ENCODE measurements around the gene SUGT1.

DNA sequence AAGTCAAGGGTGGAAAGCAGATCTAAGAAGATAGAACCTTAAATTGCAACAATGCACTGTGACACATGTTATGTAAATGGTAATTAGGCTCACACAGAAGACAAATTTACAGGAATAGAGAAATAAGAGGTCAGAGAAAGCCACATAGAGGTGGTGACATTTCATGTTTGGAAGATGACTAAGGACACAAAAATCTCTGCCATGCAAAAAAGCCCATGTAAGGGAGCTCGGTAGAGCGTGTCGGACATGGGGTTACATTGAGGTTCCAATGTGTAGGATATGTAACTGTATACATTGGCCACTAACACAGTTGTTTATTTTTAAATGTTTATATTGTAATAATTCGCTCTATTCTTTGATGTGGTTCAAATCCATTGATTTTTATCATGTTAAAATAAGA lies 33.7 kb downstream of the SUGT1 start:
- TF ChIP-seq GATA2 (IDR thresholded peaks at IDR 0.05; ENCODE audit: low read depth, low read length) (no peak), GATA3 (IDR thresholded peaks at IDR 0.05; ENCODE audit: low read depth, low read length) (no peak)

Measured in SH-SY5Y (cell line).